GM12801 (cell line): ENCODE results near the gene SMIM35.

Source experiments
- CTCF ChIP-seq: IDR thresholded peaks from one replicate; pipeline ENCODE4 v1.5.1; 2011; ENCODE audit warnings: control low read depth; ENCODE audit not compliant: insufficient read length; ENCODE audit errors: extremely low read depth

Gene SMIM35

GRCh38 chr11:118059246-118059940 lies 27.4 kb downstream of the SMIM35 start:
- TF ChIP-seq CTCF: no peak

DNA sequence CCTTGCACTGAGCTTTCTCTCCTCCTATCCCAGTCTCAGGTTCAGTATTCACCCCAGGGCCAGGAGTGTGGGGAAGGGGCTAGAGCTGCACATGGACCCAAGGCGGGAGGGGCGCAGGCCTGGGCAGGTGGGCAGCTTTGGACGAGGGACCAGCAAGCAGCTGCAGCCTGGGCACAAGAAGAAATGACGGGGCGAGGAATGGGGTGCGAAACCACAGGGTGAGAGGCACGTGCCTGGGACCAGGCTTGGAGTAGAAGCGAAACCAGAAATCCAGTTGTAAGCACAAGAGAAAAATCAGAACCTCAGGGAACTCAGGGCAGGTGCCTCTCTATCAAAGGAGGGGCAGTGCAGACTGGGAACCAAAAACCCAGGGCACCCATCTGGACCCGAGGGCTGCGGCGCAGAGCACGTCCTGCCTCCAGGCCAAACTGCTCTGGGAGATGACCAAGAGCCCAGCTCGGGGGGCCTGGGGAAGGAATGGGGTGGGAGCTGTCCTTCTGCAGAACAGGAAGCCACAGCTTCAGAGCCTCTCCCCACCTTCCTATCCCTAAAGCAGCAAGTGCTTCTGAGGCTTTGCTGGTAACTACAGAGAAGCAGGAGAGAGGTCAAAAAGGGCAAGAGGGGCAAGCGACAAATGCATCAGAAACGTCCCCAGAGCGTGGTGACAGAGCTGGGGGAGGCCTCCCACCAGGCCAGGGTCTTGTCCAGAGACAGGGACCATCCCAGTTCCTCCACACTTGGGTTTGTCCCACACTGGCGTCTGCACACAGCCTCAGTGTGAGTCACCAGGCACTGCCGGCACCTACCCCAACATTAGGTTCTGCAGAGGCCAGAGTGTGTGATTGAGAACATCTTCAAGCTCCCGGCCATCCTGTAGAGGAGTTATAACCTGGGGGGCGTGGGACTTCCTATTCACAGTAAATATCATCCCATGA lies 28.2 kb downstream of the SMIM35 start:
- no peak for TF ChIP-seq CTCF

DNA sequence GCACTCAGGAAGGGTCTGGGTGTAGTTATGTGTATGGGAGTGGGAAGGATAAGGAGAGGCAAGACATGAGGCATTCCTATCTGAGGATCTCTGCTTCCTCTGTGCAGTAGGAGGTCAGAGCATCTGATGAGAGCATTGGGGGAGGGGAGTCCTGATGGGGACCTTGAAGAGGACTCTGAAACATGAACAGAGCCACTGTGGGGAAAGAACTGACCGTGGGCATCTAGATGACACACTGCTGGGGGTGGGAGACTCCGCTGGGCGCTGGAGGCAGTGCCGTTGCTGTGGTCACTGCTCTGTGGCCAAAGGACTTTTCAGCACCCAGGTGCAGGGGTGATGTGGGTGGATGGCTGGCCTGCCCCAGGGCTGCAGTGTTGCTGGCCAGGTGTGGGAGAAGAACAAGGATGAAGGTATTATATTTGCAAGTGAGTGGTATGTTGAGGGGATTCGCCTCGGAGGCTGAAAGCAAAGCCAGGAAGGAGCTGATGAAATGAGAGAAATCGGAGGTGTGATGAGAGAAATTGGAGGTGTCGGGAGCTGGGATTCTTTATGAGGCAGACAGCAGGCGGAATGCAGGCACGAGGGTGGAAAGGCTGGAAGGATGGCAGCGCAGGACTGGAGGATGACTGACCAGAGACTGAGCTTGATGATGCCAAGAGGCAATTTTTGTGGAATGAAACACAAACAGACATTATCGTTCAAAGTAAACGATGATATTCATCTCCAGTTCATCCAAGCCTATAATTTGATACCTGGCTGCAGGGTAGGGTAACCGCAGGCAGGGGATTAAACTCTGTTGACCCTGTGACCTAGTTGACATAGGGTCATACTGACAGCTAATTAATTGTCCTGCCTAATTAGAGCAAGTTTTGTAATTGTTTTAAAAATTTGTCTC lies 29.3 kb downstream of the SMIM35 start:
- no peak for TF ChIP-seq CTCF

GRCh38 chr11:118056806-118057205 lies 30.0 kb downstream of the SMIM35 start:
- TF ChIP-seq CTCF: no peak

GRCh38 chr11:118055966-118056365 lies 30.8 kb downstream of the SMIM35 start:
- no peak for TF ChIP-seq CTCF

DNA sequence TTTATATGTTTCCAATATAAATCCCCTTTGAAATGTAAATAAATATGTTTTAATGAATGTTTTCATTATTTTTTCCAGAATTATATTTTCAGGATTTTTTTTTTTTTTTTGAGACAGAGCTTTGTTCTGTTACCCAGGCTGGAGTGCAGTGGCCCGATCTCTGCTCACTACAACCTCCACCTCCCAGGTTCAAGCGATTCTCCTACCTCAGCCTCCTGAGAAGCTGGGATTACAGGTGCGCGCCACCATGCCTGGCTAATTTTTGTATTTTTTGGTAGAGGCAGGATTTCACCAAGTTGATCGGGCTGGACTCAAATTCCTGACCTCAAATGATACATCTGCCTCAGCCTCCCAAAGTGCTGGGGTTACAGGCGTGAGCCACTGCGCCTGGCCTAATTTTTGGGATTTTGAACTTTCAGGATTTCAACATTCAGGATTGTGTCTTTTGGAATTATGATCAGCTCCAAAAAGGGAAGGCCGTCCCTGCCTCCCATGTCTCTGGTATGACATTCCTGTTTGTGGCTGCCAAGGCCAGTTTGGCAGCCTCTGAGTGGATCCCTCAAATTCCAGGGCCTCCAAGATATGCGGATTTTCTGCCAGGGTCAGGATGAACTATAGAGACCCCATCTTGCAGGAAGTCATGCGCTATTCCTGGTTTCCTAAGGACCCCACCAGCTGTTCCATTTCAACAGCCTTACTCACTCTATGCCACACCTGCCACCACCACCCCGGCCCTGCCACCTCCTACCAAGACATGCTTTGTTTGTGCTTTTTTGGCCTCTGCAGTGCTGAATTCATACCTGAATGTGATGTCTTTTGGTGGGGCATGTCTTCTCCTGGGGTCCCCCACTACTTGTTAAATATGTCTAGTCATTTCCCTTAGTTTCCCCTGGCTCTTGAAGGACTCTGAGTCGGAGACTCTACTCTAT lies 31.8 kb downstream of the SMIM35 start:
- no peak for TF ChIP-seq CTCF
